Calu3 (cell line): ENCODE results near the gene NLK. TPM values are rescaled to one million over a fixed set of nuclear protein-coding genes. Genes with fewer than 3 reads are reported as not detected.
"Not testable (repeated sequence)": the region's sequence is repeated elsewhere in the genome, so short reads cannot be mapped to it uniquely, and the experiment has no call there.

ENCODE experiments used
- BruUV-seq: library from RNA; stranded (reverse); fragments of 400-500 nt; replicated peaks from 2 replicates; lab custom pipeline; 2021; lab: Mats Ljungman, UMichigan
- CTCF ChIA-PET: fragments of 300-600 bp; sonication (Branson Sonifier 250); formaldehyde crosslinking; loops from one replicate; lab custom pipeline; 2022; ENCODE audit warnings: antibody characterized with exemption; lab: Charles Lee
- DNase-seq: peaks from one replicate; pipeline ENCODE4 v3.0.0; 2022
- H3K27ac Mint-ChIP-seq: one replicate; pipeline ENCODE4 v1.8.0; 2022; ENCODE audit warnings: mixed read lengths; ENCODE audit not compliant: unreplicated experiment
- H3K27me3 Mint-ChIP-seq: one replicate; pipeline ENCODE4 v1.8.0; 2022; ENCODE audit warnings: mixed read lengths; ENCODE audit not compliant: unreplicated experiment
- H3K36me3 Mint-ChIP-seq: one replicate; pipeline ENCODE4 v1.8.0; 2022; ENCODE audit warnings: mild to moderate bottlenecking, moderate library complexity, mixed read lengths; ENCODE audit not compliant: insufficient read depth, unreplicated experiment
- H3K4me1 Mint-ChIP-seq: one replicate; pipeline ENCODE4 v1.8.0; 2022; ENCODE audit warnings: mild to moderate bottlenecking, low read depth, mixed read lengths; ENCODE audit not compliant: unreplicated experiment
- H3K4me3 Mint-ChIP-seq: one replicate; pipeline ENCODE4 v1.8.0; 2022; ENCODE audit warnings: mild to moderate bottlenecking, low read depth, moderate library complexity, mixed read lengths; ENCODE audit not compliant: unreplicated experiment
- H3K9me3 Mint-ChIP-seq: one replicate; pipeline ENCODE4 v1.8.0; 2022; ENCODE audit warnings: low read depth, mixed read lengths; ENCODE audit not compliant: unreplicated experiment
- intact Hi-C: fragments of 100-400 bp; cut with micrococcal nuclease; formaldehyde crosslinking; loops from one replicate; pipeline ENCODE4 v1.10.0; 2022; ENCODE audit not compliant: unreplicated experiment
- total RNA-seq: library from RNA; stranded (reverse); gene quantifications from 2 replicates; pipeline ENCODE4 v1.2.3, GENCODE V29; 2022
- TF ChIP-seq, protein P1 (sequence below): fragments of 200-600 bp; IDR thresholded peaks from one replicate; pipeline ENCODE4 v1.8.0; 2022; ENCODE audit warnings: antibody characterized with exemption; ENCODE audit not compliant: unreplicated experiment

The NLK gene
- total RNA-seq, 1 experiment from 2014 or later: 20.4 TPM

DNA sequence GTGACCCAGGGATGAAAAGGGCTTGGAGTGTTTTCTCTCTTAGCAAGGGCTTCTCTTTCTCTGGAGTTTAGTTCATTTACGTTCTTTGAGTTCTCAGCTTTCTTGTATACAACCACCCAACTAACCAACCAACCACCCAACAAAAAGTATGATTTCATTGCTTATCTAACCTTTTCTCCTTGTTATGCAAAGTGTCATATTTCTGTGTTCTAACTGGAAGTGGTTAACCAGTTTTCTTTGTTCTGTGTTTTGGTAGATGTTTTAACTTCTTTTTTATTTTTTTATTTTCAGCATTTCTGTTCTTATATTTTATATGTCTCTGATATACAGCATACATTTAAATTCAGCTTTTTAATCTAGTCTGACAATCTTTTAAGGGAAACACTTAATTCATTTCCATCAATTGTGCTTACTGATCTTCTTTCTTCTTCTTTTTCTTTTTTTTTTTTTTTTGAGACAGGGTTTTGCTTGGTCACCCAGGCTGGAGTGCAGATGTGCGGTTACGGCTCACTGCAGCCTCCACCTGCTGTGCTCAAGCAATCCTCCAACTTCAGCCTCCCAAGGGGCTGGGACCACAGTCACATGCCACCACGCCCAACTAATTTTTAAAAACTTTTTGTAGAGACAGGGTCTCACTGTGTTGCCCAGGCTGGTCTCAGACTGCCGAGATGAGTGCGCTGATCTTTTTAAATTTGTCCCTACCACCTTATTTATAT lies 29.6 kb downstream of the NLK start:
- CTCF ChIA-PET: no interaction called here
- peaks cover 5% of the 10 kb centered on the region for H3K36me3 Mint-ChIP-seq
- intact Hi-C loops: loop anchor here (5.0 kb wide), 1 partner anchor 35 kb away; no protein-coding TSS in a partner anchor
- no peaks in the 10 kb centered on the region for H3K27me3 Mint-ChIP-seq
- H3K9me3 Mint-ChIP-seq: peaks cover 4% of the 10 kb centered on the region
- H3K4me3 Mint-ChIP-seq: no peak overlapping the region
- no TSS peak for BruUV-seq
- DNase-seq: no peak
- TF ChIP-seq, protein P1, sequence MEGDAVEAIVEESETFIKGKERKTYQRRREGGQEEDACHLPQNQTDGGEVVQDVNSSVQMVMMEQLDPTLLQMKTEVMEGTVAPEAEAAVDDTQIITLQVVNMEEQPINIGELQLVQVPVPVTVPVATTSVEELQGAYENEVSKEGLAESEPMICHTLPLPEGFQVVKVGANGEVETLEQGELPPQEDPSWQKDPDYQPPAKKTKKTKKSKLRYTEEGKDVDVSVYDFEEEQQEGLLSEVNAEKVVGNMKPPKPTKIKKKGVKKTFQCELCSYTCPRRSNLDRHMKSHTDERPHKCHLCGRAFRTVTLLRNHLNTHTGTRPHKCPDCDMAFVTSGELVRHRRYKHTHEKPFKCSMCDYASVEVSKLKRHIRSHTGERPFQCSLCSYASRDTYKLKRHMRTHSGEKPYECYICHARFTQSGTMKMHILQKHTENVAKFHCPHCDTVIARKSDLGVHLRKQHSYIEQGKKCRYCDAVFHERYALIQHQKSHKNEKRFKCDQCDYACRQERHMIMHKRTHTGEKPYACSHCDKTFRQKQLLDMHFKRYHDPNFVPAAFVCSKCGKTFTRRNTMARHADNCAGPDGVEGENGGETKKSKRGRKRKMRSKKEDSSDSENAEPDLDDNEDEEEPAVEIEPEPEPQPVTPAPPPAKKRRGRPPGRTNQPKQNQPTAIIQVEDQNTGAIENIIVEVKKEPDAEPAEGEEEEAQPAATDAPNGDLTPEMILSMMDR: no peak
- H3K27ac Mint-ChIP-seq: no peak overlapping the region
- peaks cover 9% of the 10 kb centered on the region for H3K4me1 Mint-ChIP-seq

DNA sequence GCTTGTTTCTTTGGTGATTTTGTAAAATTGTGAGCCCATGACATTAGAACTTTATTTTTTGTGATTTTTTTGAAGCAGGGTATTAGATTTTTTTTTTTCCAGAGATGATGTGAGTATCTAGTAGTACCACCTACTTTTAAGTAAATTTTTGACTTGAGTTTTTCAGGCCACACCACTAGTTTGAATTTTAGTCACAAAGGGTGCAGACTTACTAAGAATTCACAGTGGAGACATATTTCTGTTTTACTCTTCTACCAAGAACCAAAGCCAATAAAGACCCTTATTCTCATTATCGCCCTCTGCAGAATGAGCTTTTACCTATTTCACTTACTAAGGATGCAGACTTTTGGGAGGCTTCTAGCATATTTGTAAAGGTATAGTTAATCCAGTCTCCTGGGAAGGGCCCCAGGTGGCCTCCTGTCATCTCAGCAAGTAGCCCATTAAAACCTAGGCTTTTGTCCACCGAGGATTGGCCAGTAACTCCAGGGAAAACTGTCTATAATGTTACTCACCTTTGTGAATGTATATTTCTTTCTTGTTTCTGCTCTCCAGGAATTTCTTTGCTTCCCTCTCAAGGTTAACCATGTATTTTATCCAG lies 30.6 kb downstream of the NLK start:
- H3K27me3 Mint-ChIP-seq: no peaks in the 10 kb centered on the region
- CTCF ChIA-PET: no interaction called here

DNA sequence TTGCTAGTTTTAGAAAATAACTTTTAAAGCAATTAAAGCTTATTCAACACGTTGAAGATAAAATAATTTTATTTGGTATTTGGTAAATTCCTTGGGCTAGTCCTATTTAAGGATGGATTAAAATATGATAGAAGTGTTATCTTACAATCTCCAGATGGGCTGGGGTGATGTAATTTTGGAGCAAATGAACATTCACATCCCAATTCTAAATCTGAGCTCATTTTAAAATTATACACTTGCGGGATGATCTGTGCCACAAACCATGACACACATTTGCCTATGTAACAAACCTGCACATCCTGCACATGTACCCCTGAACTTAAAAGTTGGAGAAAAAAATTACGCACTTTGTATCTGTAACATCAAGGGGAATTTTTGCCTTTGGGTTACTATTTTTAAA lies 31.5 kb downstream of the NLK start:
- H3K4me3 Mint-ChIP-seq: no peak overlapping the region
- peaks cover 5% of the 10 kb centered on the region for H3K36me3 Mint-ChIP-seq
- TF ChIP-seq, protein P1: no peak
- H3K27ac Mint-ChIP-seq: no peak overlapping the region
- H3K4me1 Mint-ChIP-seq: peaks cover 9% of the 10 kb centered on the region
- H3K9me3 Mint-ChIP-seq: peaks cover 5% of the 10 kb centered on the region
- CTCF ChIA-PET: no interaction called here
- DNase-seq: no peak
- no peaks in the 10 kb centered on the region for H3K27me3 Mint-ChIP-seq
- no TSS peak for BruUV-seq
- intact Hi-C loops: loop anchor here (5.0 kb wide), 1 partner anchor 33 kb away; no protein-coding TSS in a partner anchor

More for the DNA sequence above, 30.6 kb downstream of the NLK start:
- intact Hi-C loops: loop anchor here (5.0 kb wide), 1 partner anchor 34 kb away; no protein-coding TSS in a partner anchor
- Mint-ChIP-seq H3K4me3 (no peak overlapping the region), H3K9me3 (peaks cover 5% of the 10 kb centered on the region), H3K36me3 (peaks cover 5% of the 10 kb centered on the region), H3K27ac (no peak overlapping the region), H3K4me1 (peaks cover 9% of the 10 kb centered on the region)
- BruUV-seq: no TSS peak
- TF ChIP-seq, protein P1: no peak
- DNase-seq: no peak

DNA sequence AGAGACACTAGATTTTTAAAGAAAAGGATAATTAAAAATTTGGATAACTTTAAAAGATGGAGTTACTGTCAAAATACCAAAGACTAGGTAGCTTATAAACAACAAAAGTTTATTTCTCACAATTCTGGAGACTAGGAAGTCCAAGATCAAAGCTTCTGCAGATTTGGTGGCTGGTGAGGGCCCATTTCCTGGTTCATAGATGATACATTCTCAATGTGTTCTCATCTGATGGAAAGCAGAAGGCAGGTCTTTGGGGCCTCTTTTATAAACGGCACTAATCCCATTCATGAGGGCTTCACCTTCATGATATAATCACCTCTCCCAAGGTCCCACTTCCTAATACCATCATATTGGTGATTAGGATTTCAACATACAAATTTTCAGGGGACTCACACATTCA lies 33.7 kb downstream of the NLK start:
- Mint-ChIP-seq H3K27ac (no peak overlapping the region), H3K4me3 (no peak overlapping the region), H3K27me3 (no peaks in the 10 kb centered on the region), H3K36me3 (peaks cover 5% of the 10 kb centered on the region), H3K9me3 (peaks cover 5% of the 10 kb centered on the region), H3K4me1 (peaks cover 9% of the 10 kb centered on the region)
- CTCF ChIA-PET: no interaction called here
- no peak for DNase-seq
- TF ChIP-seq, protein P1: no peak
- intact Hi-C loops: no loop called here
- no TSS peak for BruUV-seq

DNA sequence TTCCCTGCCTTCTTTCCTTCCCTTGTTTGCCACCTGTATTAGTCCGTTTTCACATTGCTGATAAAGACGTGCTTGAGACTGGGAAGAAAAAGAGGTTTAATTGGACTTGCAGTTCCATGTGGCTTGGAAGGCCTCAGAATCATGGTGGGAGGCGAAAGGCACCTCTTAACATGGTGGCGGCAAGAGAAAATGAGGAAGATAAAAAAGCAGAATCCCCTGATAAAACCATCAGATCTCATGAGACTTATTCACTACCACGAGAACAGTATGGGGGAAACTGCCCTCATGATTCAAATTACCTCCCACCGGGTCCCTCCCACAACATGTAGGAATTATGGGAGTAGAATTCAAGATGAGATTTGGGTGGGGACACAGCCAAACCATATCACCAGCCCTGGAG lies 34.7 kb downstream of the NLK start:
- H3K9me3 Mint-ChIP-seq, H3K36me3 Mint-ChIP-seq, intact Hi-C loops, H3K27me3 Mint-ChIP-seq, DNase-seq, H3K4me3 Mint-ChIP-seq, BruUV-seq, H3K4me1 Mint-ChIP-seq, H3K27ac Mint-ChIP-seq: not testable (repeated sequence)
- CTCF ChIA-PET: interaction anchor here (0.7 kb wide), 1 partner anchor 193 kb away, joined by 7 read pairs; no protein-coding TSS in a partner anchor
